Fibroblast of the conjunctiva (primary cell): ENCODE results near the gene IFITM10.

Source experiments
- DNase-seq: peaks from one replicate; pipeline ENCODE4 v3.0.0-alpha.2; 2010; ENCODE audit warnings: low read depth

IFITM10 gene

DNA sequence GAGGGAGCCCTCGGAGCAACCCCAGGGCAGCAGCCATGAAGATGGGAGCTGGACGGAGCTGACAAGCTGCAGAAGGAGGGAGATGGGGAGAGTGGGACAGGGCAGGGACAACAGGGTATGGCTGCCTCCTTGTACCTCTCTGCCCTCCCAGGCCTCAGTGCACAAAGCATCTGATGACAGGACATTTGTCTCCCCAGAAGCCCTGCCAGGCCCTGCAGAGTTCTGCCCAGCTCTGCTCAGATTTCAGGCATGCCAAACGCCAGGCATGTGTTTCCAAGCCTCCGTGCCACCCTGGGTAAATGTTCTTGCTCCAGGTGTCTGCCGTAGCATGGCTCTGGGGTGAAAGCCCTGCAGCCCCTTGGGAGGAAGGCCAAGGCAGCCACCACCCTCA, 1.1 kb upstream of the IFITM10 start:
- no peak for DNase-seq

DNA sequence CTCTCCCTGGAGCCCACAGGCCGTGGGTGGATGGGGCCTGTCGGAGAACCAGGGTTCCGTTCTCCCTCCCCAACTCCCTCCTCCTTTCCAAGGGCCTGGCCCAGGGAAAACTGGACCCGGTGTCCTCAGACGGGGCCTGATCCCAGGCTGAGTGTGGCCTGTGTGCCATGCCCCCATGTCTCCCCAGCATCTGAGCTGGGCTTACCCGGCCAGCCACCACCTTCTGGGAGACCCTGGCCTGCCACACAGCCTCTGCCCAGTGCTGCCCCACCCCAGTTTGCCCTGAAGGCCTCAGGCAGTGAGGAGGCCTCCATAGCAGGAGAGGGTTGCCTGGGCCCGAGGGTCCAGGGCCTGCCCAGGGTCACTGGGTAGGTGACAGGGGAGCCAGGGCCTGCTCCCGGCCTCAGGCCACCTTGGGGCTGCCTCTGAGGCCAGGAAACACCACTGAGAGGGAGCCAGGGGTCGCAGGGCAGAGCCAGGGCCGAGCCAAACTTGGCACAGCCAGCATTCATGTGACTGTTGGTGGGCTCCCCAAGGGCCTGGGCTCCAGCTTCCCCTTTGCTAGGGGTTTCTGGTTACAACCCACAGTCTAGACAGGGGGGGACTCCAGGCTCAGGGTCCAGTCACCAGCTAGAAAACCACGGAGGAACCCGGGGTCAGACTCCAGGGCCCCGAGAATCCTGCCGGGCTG, 590 bp upstream of the IFITM10 start:
- DNase-seq, result no peak

DNA sequence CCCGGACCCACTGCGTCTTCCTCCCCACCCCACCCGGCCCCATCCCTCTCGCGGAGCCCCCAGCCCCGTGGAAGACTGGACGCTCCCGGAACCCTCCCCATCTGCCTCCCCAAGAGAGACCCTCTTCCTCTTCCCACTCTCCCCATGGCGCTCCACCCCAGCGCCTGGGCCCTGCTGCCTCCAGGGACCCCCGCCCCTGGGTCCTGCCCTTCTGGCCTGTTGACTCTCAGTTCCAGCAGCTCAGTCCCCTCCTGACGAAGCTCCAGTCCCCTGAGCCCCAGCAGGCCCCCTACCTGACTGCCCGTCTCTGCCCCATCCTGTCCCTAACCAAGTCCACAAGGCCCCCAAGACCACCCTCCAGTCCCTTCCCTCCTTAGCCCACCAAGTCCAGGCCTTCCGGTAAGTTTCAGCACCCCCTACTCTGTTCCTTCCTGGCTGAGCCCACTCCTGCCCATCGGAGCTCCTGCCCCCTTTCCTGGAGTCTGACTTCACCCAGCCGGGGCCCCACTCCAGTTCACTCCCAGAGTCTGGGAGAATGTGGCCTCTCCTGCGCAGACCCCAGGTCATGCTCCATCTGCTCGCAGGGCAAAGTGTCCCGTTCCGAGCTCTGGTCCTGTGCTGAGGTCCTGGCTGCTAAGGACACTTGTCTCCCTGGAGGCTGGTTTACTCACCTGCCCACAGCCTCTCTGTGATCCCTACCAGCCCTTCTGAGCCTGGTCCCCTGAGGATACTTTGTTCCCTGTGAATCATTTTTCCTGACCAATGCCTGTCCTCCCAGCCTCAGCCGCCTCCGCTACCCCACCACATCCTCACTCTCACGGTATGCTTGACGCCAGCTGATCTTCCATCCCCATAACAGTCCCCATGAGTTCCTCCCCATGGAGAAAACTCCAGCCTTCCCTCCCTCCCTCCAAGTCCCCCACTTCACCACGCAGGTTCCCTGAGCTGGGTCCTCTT, 722 bp downstream of the IFITM10 start:
- peak; percentile 32 for DNase-seq

DNA sequence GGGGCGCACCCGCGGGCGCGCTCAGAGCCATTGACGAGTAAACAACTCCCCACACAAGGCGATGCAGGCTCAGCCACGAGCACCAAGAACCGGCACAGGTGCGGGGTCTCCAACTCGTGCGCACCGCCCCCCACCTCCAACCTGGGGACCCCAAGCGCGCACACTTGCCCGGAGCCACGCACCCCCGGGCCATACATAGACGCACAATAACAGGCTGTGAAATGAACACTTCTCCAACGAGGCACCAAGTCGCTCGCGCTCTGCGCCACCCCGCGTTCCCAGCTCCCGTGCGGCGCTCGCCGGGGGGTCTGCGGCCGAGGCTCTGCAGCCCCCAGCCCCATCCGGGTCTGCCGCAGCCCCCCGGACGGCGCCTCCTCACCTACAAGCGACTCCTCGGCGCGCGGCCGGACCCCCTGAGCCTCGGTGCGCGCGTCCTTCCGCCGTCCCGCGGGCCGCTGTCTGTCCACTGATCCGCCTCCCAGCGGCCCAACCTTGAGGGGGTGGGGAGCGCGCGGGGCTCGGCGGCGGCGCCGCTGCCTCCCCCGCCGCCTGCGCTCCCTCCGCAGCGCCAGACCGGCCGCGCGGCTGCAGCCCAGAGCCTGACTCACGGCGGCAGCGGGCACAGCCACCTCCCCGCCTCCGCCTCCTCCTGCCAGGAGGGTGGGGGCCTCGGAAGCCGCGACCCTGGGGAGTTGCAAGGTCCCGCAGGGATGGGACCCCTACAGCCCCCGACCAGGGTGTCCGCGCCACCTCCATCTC, 1.6 kb downstream of the IFITM10 start:
- DNase-seq, result no peak

DNA sequence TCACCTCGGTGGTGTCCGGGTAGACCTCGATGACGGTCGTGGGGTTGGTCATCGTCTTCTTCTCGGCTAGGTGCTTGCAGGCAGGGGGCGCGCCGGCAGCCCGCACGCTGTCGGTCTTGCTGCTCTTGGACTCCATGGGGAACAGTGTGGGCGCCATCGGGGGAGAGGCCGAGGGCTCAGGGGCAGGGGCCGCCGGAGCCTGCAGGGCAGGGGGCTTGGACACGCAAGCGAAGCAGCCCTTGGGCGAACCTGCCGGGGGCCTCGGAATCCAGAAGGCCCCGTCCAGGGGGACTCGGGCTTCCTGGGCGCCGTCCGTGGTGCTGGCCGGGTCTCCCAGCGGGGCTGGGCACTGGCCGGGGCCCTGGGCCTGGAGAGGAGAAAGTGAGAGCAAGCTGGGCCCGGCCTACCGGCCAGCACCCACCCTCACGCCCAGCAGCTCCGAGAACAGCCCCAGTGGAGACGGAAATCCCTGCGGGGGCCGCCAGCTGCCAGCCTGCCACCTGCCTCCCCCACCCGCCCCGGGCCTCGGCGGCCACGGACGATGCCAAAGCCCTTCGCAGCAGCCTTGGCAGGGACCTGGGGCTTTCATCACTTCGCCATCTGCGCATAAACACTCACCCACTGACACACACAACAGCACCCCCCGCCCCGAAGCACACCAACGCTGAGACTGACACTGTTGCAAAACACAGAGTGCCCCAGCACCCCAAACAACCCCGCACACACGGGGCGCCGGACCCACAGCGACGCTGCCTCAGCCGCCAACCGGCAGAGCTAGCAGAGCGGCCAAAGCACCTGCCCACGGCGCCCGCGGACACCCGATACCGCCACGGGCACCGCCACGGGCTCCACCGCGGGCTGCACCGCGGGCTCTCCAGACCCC, 2.4 kb downstream of the IFITM10 start:
- DNase-seq, result no peak

DNA sequence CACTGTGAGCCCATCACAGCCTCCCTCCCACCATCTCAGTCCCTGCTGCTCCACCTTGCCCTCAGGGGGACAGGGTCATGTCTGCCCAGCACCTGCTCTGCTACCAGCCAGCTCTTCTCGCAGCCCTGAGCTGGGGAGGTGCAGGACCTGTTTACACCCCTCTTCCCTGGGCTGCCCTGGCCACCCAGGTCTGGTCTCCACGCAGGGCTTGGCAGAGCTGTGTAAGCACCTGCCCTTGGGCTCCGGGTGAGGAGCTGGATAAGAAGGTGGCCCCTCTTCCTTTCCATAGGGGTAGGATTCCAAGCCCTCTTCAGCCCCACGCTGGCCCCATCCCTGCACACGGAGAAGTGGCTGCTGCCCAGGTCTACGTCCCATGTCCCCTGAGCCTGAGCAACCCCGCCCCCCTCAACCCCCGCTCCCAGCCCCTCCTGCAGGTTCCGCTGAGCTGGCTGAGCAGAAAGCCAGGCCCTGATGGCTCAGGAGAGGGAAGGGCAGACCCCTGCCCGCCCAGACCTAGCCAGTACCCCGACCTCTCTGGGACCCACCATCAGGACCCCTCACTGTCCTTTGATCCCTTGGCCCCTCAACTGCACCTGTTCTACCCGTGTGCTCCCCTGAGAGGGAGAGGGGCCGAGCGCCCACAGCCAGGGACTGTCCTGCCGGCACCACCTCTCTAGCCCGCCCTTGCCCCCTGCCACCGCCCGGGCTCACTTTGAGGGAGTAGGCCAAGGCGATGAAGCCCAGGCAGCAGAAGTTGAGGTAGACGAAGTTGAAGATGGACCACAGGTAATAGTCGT, 3.2 kb downstream of the IFITM10 start:
- DNase-seq, result no peak

DNA sequence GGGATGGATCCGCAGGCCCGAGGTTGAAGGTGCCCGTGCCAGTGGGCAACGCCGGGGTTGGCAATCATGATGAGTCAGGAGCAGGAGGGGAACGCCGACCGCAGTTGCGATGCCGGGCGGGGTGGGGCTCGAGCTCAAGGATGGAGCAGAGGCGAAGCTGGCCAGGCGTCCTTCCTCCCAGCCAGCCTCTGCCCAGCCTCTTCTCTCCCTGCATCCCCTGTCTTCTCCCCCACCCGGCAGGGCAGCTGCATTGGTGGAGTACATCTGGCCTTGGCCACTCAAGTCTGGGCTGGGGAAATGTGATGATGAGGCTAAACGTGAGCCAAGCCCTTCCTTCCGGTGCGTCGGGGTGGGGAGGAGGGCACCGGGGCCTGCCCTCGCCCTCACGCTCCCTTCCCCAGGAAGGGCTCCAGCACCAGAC, 3.9 kb downstream of the IFITM10 start:
- DNase-seq, result no peak

DNA sequence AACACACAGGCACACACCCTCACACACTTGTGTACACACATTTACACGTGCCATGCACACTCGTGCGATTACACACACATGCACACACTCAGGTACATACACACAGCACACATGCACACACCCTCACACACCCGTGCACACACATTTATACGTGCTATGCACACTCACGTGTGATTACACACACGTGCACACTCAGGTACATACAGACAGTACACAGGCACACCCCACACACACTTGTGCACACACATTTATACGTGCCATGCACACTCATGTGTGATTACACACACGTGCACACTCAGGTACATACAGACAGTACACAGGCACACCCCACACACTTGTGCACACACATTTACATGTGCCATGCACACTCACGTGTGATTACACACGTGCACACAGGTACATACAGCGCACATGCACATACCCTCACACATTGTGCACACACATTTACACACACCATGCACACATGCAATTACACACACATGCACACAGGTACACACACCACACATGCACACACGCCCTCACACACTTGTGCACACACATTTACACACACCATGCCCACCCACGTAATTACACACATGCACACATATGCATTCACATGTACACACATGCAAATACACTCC, 4.6 kb downstream of the IFITM10 start:
- DNase-seq, result no peak

DNA sequence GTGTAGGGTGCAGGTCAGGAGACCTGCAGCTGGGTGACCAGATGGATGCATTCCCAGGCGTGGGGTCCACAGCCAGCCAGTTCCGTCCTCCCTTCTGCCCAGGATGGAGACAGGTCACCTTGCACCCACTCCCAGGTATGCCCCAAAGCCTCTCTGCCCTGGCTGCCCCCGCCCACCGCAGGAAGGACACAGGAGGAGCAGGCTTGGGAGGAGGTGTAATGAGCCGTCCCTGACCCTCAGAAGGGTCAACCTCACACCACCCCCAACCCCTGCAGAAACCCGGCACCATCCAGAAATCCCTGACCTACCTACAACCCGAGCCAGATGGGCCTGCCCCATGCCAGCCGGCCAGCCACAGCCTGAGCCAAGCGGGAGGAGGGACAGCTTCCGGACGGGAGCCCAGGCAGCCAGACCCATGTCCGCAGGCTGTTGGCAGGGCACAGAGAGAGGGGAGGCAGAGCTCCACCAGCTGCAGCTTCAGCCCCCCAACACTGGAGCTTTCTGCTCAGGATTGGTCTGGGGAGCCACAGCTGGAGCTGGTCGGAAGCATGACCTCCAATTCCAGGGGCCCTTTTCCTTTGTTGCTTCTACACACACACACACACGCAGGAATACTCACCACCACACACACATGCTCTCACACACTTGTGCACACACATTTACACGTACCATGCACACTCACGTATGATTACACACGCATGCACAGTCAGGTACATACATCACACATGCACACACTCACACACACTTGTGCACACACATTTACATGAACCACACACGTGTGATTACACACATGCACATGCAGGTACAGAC, 5.3 kb downstream of the IFITM10 start:
- DNase-seq, result no peak

DNA sequence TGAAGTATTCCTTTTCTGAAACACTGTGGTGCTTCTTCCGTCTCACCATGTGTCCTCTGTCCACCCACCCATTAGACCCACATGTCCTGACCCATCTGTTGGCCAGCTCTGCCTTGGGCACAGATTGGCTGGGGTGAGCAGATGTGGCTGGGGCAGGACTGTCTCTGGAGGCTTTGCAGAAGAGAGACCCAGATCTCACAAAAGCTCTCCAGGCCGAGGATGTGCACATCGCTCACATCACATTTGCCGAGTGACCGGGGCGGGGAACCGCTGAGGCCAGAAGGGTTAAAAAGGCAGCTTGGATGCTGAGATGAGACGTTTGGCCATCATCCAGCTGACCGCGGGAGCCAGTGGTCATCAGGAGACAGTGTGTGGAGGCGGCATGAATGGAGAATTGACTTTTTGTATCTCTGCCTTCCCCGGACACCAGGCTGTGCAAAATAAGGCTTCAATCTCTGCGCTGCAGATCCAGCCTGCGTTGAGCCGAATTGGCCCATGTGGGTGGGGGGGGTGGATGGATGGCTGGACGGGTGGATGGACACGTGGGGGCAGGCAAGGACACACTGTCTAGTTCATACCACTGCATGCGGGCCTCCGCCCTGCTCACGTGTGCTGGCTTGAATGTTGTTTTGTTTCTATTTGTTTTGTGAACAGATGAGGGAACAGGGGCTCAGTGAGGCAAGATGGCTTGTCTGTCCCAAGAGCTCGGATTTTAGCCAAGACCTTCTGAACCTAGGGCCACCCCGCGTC, 6.1 kb downstream of the IFITM10 start:
- DNase-seq, result no peak

DNA sequence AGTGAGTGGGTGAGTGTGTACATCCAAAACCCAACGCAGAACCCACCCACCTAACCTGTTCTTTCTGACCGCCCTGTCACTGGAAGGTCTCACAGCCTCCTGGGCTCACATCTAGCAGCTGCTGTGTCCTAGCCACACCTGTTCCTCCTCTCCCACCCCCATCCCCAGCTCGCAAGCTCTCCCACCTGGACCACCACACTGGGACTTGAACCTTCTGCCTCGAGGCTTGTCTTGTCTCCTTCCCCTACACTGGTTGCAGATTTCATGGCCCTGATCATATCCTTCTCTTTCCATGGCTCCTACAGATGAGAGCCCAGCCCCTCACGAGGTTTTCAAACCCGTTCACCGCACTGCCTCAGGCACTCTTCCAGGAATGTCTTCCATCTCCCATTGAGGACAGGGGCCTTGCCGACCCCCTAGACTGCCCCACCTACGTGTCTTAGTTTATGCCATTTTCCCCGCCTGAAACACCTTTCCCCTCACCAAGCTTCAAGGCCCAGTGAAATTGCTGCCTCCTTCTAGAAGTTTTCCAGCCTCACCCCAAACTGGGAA, 6.7 kb downstream of the IFITM10 start:
- DNase-seq, result no peak

DNA sequence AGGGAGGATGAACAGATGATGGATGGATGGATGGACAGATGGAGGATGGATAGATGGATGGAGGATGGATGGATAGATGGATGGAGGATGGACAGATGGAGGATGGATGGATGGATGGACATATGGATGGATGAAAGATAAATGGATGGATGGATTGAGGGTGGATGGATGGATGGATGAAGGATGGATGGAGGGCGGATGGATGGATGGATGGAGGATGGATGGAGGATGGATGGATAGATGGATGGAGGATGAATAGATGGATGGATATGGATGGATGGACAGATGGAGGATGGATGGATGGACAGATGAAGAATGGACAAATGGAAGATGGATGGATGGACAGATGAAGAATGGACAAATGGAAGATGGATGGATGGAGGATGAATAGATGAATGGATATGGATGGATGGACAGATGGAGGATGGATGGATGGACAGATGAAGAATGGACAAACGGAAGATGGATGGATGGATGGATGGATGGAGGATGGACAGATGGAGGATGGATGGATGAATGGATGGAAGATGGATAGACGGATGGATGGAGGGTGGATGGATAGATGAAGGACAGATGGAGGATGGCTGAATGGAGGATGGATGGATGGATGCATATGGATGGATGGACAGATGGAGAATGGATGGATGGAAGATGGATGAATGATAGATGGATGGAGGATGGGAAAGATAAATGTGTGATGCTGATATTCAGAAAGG, 7.4 kb downstream of the IFITM10 start:
- no peak for DNase-seq

DNA sequence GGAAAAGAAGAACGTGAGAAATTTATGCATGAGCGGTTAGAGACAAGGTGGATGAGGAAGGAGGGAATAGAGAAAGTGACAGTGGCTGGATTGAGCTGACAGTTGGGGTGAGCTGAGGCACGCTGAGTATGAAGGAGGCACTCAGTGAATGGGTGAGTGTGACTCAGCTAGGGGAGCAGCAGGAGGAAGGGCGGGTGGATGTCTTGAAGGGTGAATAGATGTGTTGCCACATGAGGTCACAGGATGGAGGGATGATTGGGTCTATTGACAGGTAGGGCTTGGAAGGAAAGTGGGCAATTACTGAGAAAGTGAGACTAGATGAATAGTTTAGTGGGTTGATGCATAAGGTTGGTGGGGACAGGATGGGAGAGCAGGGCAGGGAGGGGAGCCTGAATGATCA, 8.0 kb downstream of the IFITM10 start:
- DNase-seq, result no peak

DNA sequence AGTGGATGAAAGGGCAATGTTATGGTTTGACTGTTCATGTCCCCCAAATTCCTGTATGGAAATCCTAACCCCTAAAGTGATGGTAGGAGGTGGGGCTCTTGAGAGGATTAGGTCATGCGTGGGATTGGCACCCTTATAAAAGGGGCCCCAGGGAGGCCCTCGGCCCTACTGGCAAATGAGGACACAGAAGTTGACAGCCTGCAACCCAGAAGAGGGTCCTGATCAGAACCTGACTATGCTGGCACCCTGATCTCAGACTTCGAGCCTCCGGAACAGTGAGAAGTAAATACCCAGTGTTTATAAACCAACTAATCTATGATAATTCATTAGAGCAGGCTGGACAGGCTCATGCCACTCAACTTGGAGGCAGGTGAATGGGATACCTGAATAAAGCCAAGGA, 8.7 kb downstream of the IFITM10 start:
- DNase-seq, result no peak

DNA sequence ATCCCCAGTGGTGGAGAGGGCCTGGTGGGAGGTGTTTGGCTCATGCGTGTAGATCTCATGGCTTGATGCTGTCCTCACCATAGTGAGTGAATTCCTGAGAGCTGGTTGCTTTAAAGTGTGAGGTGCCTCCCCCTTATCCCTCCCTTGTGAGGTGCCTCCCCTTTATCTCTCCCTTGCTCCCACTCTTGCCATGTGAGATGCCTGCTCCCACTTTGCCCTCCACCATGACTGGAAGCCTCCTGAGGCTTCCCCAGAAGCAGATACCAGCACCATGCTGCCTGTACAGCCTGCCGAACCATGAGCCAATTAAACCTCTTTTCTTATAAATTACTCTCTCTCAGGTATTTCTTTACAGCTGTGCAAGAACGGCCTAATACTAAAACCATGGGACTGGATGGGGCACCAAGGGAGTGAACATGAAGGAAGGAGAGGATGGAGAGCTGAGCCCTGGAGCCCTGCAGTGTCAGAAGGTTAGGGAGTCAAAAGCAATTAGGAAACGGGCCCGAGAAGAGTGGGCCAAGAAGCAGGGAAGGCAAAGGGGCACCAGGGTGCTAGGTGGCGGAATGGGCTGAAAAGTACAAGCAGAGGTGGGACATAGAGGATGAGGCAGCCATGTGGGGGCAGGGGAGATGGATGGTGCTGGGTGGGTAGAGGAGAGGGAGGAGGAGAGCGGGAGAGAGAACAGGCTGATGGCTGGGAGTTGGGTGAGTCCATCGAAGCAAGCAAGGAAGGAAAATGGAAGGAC, 9.4 kb downstream of the IFITM10 start:
- DNase-seq, result no peak

DNA sequence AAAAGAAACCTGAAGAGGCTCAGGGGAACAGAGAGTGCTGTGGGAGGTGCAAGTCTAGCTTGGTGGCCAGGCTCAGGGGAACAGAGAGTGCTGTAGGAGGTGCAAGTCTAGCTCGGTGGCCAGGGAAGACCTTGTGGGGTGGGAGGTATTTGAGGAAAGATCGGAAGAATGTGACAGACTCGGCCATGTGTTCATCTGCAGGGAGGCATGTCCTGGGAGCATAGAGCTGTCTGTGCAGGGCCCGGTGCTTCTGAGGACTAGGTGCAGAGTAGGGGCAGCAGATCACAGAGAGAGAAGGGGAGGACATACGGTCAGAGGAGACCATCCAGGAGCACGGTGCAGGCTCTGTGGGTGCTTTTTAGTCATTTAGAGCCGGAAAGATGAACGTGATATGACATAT, 10.8 kb downstream of the IFITM10 start:
- DNase-seq, result no peak

DNA sequence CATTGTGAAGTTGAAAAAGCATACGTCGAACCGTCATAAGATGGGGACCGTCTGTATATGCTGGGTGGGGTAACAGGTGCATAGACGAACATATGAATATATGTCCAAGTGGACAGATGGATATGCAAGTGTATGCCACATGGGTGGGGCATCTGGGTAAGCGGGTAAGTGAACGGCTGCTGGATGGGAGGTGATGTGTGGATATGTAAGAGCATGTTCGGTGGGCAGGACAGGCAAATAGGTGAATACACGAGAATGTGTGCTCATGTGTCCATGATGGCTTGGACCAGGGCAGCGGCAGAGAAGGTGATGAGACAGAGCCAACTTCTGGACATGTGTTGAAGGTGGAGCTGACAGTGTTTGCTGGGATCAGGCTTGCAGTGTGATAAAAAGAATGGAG, 12.0 kb downstream of the IFITM10 start:
- DNase-seq, result no peak
